Central memory CD4-positive, alpha-beta T cell (primary cell): Measurements from ENCODE around the gene TEAD1.

Experiments used
- DNase-seq: peaks from one replicate; pipeline ENCODE4 v3.0.0; 2022

TEAD1 gene

DNA sequence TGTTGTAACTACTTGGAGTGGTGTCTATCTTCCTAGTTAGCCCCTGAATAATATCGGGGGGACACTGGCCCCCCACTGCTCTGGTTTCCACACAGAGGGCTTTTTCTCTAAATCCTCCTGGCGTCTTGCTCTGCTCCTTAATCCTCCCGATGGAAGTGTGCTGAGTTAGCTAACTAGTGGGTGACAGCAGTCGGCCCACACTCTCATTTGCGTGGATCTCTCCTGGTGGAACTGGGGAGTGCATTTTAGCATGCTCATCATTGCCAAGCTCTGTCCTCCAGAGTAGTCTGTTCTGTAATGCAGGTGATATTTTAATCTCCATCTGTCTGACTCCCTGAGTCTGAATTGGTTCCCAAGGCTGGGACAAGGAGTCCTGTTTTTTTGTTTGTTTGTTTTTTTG lies 288.8 kb downstream of the TEAD1 start:
- no peak for DNase-seq

DNA sequence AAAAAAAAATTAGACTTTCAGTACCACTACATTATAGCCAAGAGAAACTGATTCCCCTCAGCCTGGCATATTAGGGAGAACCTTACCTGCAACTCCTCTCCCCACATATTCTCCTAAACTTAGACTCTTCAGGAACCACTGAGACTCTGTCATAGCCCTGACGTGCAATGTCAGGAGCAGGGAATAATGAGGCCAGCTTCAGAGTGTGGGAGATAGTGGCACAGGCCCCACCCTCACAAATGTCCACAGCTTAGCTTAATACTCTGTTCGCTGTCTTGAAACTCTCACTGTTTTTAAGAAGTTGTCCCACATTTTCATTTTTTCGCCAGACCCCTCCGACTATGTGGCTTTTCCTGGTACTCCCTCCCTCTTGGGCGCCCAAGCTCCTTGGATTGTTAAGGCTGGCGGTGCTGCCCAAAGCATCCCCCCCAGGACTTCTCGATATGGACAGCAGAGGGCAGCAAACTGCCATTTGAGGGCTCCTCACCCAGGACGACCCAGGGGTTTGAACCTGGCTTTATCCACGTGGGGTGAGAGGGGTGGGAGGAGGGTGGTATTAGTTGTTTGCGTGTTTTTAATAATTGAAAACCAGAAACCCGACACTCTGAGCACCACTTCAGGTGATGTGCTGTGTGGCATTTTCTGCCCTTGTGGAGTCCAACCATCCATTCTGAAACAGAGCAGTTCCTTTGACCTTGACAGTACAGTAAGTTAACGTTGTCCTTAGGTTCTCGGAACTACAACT lies 289.7 kb downstream of the TEAD1 start:
- peak; percentile 32 for DNase-seq

DNA sequence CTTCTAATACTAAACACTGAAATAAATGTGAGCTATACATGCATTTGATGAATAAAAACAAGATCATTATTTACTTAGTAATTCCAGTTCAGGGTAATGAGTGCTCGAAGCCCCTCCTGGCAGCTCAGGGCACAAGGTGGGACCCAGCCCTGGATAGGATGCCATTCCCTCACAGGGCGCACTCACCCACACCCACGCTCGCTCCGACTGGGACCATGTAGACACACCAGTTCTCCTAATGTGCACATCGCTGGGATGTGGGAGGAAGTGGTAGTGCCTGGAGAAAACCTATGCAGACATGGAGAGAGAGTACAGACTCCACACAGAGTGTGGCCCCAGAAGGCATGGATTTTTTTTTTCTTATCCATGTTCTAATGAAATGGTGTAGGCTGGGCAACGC lies 290.4 kb downstream of the TEAD1 start:
- DNase-seq, result no peak

DNA sequence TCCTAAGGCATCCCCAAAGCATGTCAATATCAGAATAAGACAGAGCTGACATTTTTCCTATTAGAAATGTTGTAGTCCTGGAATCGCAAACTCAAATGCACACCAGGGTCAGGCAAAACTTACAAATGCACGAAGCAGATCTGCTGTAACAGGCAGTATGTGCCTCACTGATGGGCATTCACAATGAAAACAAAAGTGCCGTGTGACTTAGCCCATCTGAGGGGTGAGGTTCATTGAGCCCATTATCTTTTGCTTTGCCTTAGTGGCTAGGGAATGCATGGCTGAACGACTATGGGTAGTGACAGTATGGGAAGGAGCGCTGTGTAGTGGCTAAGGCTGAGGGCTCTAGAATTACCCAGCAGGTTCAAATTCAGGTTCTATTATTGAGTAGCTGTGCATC lies 291.8 kb downstream of the TEAD1 start:
- DNase-seq, result no peak

DNA sequence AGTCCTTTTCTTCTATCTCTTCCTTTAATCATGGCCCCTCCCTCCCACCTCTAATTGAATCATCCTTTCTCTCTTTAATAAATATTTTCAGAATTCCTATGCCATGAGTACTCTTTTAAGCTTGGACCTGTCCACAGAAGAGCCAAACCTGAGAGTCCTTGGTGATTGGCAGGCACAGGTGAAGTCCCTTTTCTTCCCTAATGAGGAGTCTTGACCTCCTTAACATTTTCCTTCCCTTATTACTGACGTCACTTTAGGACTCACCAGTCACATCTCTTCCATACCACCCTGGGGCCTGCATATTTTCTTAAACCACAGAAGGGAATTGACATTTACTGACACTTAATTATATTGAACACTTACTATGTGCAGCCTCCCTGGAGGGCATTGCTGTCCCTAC lies 293.9 kb downstream of the TEAD1 start:
- DNase-seq, result no peak

DNA sequence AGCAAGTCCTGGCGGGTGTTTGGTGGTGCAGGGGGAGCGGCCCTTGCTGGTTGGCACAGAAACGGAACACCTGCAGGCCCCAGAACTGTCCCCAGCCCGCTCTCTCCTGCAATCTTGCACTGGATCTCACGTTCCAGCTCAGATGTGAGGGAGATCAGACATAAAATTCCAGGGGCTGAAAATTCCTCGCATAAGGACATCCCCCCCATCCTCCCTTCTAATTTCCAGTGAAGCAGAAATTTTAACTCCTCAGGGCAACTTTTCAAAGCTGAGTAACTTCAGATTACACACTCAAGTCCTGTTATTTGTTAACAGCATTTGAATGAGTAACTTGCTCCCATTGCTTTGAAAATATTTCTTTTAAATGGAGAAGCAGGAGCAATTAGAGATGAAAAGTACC lies 294.6 kb downstream of the TEAD1 start:
- DNase-seq, result no peak

DNA sequence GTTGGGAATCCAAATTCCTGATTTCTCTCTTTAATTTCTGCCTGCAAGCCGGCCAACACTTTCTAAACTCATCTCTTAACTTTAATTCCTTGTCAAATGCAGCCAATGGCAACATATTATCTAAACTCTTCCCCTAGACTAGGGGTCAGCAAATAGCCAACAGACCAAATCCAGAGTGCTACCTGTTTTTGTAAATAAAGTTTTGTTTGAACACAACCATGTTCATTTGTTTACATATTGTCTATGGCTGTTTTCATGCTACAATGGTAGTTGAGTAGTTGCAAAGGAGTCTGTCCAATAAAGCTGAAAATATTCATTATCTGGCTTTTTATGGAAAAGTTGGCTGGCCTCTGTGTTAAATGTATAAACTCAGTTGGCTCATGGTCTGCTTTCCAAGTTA lies 297.7 kb downstream of the TEAD1 start:
- no peak for DNase-seq

DNA sequence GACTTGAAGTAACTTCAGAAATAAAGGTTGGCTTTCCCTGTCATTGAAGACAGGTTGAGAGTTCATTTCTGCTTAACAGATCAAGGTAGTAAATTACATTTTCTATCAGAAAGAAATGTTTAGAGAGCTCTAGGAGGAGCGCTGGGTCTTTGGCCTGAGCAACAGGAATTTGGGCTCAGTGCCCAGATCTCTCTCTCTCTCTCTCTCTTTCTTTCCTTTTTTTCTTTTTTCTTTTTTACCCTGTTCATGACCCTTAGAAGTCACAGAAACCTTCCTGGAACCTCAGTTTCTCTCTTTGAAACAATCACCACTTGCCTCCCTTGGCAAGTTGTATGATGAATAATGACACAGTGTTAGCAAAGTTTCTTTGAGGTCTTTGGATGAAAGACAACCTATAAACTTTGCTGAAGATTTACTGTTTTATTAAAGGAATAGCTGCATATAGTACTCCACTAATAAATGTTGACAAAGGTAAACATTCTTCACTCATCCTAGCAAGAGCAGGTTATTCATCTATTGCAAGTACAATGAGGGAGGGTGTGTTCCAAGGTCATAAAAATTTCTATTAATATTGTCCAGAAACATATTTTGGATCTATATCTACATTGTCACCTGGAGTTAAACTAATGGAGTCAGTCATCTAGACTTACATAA lies 299.4 kb downstream of the TEAD1 start:
- no peak for DNase-seq

DNA sequence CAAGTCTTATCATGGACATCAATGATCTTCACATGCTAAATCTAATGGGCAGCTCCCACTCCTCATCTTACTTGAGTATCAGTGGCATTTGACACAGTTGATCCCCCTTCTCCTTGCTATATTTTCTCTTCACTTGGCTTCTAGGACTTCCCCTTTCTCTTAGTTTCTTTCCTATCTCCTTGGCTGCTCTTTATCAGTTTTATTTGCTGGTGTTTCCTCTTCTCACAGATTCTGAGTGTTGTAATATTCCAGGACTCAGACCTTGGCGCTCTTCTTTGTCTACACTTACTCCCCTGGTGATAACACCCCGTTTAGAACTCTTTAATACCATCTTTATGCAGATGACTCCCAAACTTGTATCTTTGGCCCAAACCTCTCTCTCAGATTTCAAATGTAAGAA lies 301.0 kb downstream of the TEAD1 start:
- DNase-seq, result no peak

DNA sequence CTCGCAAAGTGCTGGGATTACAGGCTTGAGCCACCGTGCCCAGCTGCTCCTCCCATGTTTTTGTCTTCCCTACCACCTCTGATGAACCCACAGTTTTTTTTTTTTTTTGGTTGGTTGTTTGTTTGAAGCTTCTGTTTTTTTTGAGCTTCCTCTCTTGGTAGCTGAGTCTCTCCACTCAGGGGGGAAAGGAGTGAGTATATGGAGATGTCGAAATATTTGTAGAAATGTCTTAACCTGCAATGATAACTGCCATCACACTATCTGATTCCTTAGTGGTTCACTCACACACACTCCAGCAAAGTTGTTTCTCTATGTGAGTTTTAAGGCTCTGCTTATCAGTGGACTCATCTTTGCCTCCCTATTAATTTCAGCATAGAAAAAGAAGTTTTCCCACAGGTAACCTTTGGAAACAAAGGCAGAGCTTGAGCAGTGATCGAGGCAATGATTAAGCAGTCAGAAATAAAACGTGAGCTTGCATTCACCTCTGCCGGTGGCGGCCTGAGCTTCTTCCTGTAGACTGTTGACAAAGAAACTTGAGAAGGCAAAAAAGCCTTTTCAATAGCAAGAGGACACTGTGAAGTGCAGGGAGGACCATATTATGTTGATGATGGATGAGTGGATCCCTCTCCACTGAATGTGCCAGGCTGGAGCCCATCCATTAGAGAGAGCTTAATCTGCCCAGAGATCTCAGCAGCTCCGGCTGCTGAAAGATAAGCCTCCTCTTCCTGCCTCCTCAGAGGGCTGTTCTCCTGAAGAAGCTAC lies 305.9 kb downstream of the TEAD1 start:
- DNase-seq, result no peak

DNA sequence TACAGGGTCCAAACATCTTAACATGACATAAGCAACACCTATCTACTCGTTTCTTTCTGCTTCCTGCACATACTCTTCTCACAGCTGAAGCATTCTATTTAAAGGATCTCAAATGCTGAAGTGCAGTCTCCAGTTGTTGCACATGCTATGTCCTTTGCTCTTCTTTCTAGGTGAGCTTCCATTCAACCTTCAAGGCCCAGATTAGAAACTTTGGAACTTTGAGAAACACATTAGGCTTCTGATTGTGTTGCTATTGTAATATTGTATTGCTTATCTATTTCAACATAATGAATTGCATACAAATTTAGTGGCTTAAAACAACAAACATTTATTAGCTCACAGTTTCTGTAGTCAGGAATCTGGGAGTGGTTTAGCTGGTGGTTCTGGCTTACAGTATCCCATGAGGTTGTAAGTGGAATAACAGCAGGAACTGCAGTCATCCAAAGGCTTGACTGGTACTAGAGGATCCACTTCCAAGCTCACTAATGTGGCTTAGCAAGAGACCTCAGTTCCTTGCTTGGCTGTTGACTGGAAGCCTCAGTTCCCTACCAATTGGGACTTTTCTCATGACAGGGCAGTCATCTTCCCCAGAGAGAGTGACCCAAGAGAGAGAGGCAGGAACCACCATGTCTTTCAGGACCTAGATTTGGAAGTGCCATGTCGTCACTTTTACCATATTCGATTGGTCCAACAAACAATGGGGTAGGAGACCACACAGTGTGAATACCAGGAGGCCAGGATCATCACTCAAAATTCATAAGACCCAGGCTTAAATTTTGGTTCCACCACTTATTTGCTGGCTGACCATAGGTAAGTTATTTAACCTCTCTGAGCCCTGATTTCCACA lies 307.7 kb downstream of the TEAD1 start:
- no peak for DNase-seq

DNA sequence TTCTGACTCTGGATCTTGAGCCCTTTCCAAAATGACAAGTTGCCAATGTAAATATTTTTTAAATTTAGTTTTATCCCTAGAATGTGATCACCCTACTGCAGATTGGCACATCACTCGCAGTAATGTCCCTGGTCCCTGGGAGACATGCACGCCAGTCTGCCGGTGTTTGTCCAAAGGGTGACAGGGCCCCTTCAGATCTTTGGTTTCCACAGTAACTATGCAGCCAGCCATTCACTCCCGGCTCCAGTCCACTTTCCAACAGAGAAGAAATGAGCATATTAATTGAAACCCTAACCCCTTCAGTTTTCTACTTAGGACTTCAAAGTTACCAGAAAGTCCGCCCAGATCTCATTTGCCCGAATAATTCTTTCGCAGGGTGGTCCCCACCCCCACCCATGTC lies 309.1 kb downstream of the TEAD1 start:
- DNase-seq, result no peak

DNA sequence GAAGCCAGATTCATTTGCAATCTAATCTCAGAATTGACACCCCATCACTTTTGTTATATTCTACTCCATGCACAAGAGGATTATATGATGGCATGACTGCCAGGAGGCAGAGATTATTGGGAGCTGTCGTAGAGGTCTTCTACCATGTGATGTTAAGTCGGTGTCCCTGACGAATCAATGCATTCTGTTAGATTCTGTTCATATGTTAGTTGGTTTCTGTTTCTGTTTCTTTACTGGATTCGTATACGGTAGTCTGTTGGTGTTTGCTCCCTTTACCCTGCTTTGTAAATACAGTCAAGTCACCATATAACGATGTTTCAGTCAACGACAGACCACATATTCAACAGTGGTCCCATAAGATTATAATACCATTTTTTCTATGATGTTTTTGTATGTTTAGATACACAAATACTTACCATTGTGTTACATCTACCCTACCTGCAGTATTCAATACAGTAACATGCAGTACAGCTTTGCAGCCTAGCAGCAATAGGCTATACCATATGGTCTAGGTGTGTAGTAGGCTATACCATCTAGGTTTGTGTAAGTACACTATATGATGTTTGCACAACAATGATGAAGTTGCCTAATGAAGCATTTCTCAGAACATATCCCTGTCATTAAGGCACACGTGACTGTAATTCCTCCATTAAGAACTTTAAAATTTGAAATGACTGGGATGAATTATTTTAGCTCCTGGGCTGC lies 312.1 kb downstream of the TEAD1 start:
- DNase-seq, result no peak

DNA sequence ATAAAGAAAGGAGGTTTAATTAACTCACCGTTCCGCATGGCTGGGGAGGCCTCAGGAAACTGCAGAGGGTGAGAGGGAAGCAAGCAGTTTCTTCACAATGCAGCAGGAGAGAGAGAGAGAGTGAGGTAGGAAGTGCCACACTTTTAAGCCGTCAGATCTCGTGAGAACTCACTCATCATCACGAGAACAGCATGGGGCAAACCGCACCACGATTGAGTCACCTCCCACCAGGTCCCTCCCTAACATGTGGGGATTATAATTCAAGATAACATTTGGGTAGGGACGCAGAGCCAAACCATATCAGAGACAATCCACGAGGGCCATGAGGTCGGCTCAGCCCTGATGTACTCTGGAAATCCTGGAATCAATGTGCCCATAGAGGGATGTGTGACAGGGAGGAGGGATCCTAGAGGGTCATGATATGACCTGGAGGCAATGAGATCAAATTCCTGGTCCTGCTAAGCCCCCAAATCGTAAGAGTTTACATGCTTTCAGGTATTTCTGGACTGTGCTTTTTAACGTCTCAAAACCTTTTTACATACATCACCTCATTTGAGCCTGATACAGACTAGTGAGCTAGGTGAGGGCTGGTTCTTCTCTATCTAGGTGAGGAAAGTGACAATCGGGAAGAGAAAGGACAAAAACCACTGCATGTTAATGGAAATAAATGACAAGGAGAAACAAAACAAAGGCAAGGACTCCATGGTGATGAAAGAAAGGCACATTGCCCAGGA lies 315.4 kb downstream of the TEAD1 start:
- DNase-seq, result no peak

DNA sequence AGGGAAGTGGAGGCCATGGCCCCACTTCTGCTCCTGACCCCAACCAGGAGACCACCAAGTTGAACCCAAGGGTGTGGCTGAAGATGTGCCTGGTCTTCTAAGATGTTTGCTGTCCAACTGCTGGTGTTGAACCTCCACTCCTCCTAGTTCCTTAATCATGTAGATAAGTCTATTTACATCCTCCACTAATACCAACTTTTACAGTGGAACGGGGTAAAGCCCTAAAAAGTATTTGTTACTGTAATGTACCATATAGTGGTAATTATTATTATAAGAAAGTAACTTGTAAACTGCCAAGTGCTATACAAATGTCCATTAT lies 315.9 kb downstream of the TEAD1 start:
- DNase-seq, result no peak

DNA sequence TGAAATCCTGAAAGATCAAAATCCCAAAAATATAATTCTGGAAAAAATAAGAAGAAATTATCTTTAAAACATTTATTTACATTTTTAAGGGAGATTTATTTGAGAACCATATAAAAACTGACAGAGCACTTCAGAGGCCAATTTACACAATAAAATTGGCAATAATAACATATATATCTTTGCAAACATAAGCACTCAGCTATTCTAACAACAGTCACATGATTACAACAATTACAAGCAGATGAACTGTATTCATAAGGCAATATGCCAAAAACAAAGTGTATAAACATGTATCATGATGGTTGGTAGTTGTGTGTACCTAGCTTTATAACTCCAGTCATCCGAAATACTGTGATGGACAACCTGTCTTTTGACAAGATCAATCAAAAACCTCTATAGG lies 317.2 kb downstream of the TEAD1 start:
- DNase-seq, result no peak

DNA sequence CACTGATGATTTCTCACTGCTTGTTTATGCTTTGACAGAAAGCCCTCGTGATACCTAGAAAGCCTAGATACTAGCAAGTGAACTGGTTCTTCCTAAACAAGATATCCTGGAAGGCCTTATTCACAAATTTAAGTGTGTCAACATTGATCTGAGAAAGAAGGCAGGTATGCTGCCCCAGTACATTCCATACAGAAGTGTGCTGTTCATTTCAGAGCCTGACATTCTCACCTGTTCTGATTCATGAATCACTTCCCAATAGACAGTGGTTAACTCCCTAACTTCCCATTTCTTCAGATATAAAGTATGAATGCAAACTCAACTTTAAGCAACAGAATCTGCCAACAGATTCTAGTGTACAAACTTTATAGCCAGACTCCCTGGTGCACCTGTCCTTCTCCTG lies 319.4 kb downstream of the TEAD1 start:
- DNase-seq, result no peak
